Osteocyte (in vitro differentiated cells): ENCODE measurements around the gene CD40LG. TPM values are rescaled to one million over a fixed set of nuclear protein-coding genes. Genes with fewer than 3 reads are reported as not detected.

Experiments used
- DNase-seq: peaks from one replicate; pipeline ENCODE4 v3.0.0; 2021; ENCODE audit warnings: mixed read lengths; ENCODE audit not compliant: unreplicated experiment; ENCODE audit errors: extremely low spot score
- H3K27ac Mint-ChIP-seq: one replicate; pipeline ENCODE4 v1.8.0; 2021; ENCODE audit warnings: mild to moderate bottlenecking, mixed read lengths; ENCODE audit not compliant: unreplicated experiment
- H3K27me3 Mint-ChIP-seq: one replicate; pipeline ENCODE4 v1.8.0; 2021; ENCODE audit warnings: mixed read lengths; ENCODE audit not compliant: unreplicated experiment
- H3K36me3 Mint-ChIP-seq: one replicate; pipeline ENCODE4 v1.8.0; 2021; ENCODE audit warnings: mixed read lengths; ENCODE audit not compliant: unreplicated experiment
- H3K4me1 Mint-ChIP-seq: one replicate; pipeline ENCODE4 v1.8.0; 2021; ENCODE audit warnings: mixed read lengths; ENCODE audit not compliant: unreplicated experiment
- H3K4me3 Mint-ChIP-seq: one replicate; pipeline ENCODE4 v1.8.0; 2021; ENCODE audit warnings: mild to moderate bottlenecking, moderate library complexity, mixed read lengths; ENCODE audit not compliant: unreplicated experiment
- H3K9me3 Mint-ChIP-seq: one replicate; pipeline ENCODE4 v1.8.0; 2021; ENCODE audit warnings: mixed read lengths; ENCODE audit not compliant: unreplicated experiment
- total RNA-seq: library from RNA; stranded (reverse); gene quantifications from 2 replicates; pipeline ENCODE4 v1.2.1, GENCODE V29; 2021
- TF ChIP-seq, protein P1 (sequence below): fragments of 200-600 bp; sonication (generic); IDR thresholded peaks from 2 replicates; pipeline ENCODE4 v1.5.0; 2021; ENCODE audit warnings: antibody characterized with exemption, mild to moderate bottlenecking, moderate library complexity

CD40LG gene
- total RNA-seq, 1 donor from 2014 or later, result not detected

DNA sequence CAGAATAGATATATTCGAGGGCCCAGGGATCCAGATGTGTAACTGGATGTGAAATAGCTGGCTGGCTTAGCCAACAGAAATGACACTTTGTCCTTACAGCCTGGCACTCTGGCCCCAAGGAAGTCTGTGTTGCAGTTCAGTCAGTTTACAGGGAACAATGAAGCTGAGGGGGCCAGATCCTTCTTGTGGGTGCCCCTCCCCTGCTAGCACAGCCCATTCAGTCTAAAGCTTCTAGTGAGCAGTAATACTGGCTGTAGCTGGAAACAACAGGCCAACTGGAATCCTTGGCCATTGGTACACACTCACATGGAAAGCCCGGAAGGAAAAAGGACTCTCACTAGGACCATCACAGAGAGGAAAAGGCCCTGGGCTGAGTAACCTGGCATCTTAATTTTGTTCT lies 22.7 kb upstream of the CD40LG start:
- H3K4me1 Mint-ChIP-seq, result no peaks in the 10 kb centered on the region
- H3K36me3 Mint-ChIP-seq, result no peaks in the 10 kb centered on the region
- no peaks in the 10 kb centered on the region for H3K27me3 Mint-ChIP-seq
- TF ChIP-seq, protein P1, sequence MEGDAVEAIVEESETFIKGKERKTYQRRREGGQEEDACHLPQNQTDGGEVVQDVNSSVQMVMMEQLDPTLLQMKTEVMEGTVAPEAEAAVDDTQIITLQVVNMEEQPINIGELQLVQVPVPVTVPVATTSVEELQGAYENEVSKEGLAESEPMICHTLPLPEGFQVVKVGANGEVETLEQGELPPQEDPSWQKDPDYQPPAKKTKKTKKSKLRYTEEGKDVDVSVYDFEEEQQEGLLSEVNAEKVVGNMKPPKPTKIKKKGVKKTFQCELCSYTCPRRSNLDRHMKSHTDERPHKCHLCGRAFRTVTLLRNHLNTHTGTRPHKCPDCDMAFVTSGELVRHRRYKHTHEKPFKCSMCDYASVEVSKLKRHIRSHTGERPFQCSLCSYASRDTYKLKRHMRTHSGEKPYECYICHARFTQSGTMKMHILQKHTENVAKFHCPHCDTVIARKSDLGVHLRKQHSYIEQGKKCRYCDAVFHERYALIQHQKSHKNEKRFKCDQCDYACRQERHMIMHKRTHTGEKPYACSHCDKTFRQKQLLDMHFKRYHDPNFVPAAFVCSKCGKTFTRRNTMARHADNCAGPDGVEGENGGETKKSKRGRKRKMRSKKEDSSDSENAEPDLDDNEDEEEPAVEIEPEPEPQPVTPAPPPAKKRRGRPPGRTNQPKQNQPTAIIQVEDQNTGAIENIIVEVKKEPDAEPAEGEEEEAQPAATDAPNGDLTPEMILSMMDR, result no peak
- H3K27ac Mint-ChIP-seq, result no peak overlapping the region
- no peak for DNase-seq
- H3K9me3 Mint-ChIP-seq, result peaks cover 6% of the 10 kb centered on the region
- H3K4me3 Mint-ChIP-seq, result no peak overlapping the region

DNA sequence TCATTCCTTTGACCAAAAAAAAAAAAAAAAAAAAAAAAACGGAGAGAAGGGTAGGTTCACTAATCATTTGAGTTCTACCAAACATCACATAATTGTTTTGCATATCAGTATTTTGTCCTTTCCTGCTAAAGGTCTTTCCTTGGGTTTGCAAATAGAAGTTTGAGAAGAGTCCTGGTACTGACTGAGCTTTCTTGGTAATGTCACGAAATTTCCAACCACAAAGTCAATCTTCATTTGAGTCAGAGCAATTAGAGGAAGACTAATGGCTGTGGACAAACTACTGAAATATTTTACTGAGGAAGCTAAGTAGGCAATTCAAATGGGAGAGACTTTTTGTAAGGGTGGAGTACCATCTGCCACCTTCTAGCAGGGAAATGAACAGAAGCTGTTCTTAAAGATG lies 21.7 kb upstream of the CD40LG start:
- Mint-ChIP-seq H3K9me3 (peaks cover 6% of the 10 kb centered on the region), H3K27me3 (no peaks in the 10 kb centered on the region), H3K4me1 (no peaks in the 10 kb centered on the region), H3K4me3 (no peak overlapping the region), H3K36me3 (no peaks in the 10 kb centered on the region), H3K27ac (no peak overlapping the region)
- DNase-seq, result no peak
- TF ChIP-seq, protein P1, result no peak

DNA sequence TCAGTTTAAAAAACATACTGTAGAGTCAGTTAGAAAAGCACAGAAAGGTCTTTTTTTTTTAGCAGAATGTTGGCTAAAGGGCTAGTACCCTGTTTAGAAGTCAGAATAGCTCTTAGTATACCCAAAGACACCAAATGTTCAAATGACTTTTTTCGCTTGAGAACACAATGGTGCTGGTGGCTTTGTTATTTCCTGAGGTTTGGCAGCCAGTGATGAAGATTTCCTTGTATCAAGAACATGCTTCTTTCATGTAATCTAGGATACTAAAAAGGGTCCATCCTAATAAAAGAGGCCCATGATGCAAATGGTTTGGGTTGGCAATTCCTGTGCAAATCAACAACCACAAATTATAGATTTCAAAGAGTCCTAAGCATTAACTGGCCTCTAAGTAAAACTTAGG lies 21.1 kb upstream of the CD40LG start:
- H3K9me3 Mint-ChIP-seq, result peaks cover 6% of the 10 kb centered on the region
- no peaks in the 10 kb centered on the region for H3K36me3 Mint-ChIP-seq
- H3K27ac Mint-ChIP-seq, result no peak overlapping the region
- H3K4me1 Mint-ChIP-seq, result no peaks in the 10 kb centered on the region
- TF ChIP-seq, protein P1, result no peak
- no peak overlapping the region for H3K4me3 Mint-ChIP-seq
- DNase-seq, result no peak
- no peaks in the 10 kb centered on the region for H3K27me3 Mint-ChIP-seq

DNA sequence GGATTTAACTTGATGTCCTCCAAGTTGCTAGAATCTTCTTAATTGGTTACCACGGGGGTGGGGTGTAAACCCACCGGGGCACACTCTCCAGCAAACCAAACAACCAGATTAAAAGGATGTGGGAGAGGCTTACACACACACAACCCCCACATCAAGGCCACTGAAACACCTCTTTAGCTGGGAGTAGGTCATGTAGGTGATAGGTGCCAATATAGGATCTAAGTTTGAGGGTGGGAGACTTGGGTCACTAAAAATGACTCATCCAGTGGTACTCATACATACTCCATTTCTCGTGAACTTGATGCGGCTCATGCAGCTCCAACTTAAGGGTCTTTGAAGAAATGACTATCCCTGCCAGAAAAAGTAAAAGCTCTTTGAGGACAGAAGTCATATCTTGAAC lies 20.5 kb upstream of the CD40LG start:
- Mint-ChIP-seq H3K27ac (no peak overlapping the region), H3K27me3 (no peaks in the 10 kb centered on the region), H3K9me3 (peaks cover 6% of the 10 kb centered on the region), H3K4me1 (no peaks in the 10 kb centered on the region), H3K36me3 (no peaks in the 10 kb centered on the region), H3K4me3 (no peak overlapping the region)
- DNase-seq, result no peak
- TF ChIP-seq, protein P1, result no peak

DNA sequence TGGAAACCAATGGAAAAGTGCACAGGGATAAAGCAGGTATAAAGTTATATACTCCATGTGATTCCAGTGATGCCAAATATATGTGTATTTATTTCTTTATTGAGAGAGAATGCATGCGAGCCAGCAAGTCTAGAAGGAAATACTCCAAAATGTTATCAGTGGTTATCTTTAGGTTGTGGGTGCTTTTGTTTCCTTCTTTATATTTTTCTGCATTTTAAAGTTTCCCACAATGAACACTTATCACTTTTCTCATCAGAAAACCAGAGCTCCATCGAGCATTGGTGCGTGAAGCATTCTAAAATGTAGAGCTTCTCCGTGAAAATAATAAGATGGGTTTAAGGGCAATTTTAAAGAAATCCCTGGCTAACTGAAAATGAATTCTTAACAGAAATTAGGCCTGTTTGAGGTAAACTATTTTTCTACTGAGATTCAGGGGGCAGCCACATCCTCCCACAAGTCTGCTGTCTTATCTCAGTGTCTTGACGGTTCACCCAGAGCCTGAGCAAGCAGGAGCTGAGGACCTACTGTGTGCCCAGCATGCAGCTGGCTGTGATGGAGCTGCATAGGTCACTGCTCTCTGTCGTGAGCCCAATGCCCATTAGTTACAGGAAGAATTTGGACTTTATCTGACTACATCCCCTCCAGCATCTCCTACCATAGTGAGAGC lies 18.7 kb upstream of the CD40LG start:
- no peaks in the 10 kb centered on the region for H3K27me3 Mint-ChIP-seq
- TF ChIP-seq, protein P1, result no peak
- H3K4me3 Mint-ChIP-seq, result no peak overlapping the region
- no peaks in the 10 kb centered on the region for H3K36me3 Mint-ChIP-seq
- no peak for DNase-seq
- H3K9me3 Mint-ChIP-seq, result peaks cover 5% of the 10 kb centered on the region
- H3K27ac Mint-ChIP-seq, result no peak overlapping the region
- no peaks in the 10 kb centered on the region for H3K4me1 Mint-ChIP-seq
